Astrocyte of the spinal cord (primary cell): ENCODE measurements around the gene TMEM54.

Source experiments
- DNase-seq: peaks from one replicate; pipeline ENCODE4 v3.0.0; 2011; ENCODE audit warnings: low read depth, low spot score
- H3K4me3 ChIP-seq: 2 replicates; pipeline ENCODE4 v1.5.1; 2011; ENCODE audit warnings: low read depth, mild to moderate bottlenecking, low read length, moderate library complexity
- CTCF ChIP-seq: IDR thresholded peaks from 2 replicates; pipeline ENCODE4 v1.5.1; 2012; ENCODE audit warnings: low read depth, mild to moderate bottlenecking, low read length, inconsistent platforms
- in situ Hi-C: cut with HindIII; loops from 2 replicates; pipeline ENCODE4 v1.10.0; 2017; ENCODE audit warnings: low sequenced_read_pairs

Gene TMEM54

GRCh38 chr1:32896451-32896850 is 4.7 kb downstream of the TMEM54 start:
- no peak for TF ChIP-seq CTCF
- H3K4me3 ChIP-seq, result no peak overlapping the region
- in situ Hi-C loops, result no loop called here
- no peak for DNase-seq

DNA sequence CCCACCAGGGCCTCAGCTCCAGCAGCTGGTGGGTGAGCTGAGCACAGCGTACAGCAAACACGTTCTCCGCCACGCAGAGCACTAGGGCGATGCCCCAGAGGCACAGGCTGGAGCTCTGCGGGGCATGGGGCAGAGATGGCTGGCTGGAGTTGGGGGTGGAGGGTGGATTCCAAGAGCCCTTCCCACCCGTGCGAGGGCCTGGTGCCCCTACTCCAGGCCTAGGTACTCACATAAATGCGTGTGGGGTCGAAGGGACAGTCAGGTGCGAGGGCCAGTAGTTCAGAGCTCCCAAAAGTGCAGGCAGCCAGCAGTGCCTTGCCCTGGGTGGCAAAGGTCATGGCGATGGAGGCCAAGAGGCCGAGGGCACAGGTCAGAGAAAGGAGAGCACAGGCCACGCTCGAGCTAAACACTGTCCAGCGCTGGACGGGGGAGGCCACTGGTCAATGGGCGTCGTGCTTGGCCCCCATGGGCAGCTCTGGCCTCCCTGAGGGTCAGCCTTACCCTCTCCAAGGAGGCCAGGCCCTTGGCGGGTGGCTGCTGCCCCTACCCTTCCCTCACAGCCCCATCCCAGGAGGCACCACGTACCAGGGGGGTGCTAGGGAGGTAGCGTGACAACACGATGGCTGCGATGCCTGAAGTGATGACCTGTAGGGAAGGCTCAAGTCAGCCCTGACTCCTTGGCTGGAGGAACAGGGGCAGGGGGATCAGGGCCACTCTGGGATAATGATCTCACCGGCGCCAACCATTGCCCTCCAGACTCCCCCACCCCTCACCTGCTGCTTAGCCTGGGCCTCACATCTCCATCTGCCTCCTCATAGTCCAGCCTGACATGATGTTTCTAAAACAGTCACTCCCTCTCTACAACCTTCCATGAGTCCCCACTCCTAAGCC is 5.6 kb downstream of the TMEM54 start:
- no peak overlapping the region for H3K4me3 ChIP-seq
- in situ Hi-C loops, result no loop called here
- no peak for TF ChIP-seq CTCF
- no peak for DNase-seq

DNA sequence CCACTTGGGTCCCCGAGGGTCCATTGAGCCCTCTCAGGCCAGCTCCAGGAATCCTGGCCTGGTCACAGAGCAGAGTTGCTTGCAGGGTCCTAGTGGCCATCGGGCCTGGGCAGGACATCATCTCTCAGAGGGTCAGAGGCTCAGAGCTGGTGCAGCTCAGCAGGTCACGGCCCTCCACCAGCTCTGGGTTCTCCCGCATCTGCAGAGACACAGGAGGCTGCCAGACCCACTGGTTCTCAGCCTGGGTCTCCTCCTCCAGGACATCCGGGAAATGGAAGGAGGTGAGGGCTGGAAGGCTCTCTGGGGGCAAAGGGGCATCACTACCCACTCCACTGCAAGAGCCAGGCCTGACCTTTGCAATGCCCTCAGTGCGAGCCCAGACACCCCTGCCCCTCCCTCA is 6.5 kb downstream of the TMEM54 start:
- no peak for DNase-seq
- no peak overlapping the region for H3K4me3 ChIP-seq
- no peak for TF ChIP-seq CTCF
- in situ Hi-C loops, result no loop called here

GRCh38 chr1:32894019-32894600 is 7.1 kb downstream of the TMEM54 start:
- H3K4me3 ChIP-seq, result no peak overlapping the region
- in situ Hi-C loops, result no loop called here
- TF ChIP-seq CTCF, result no peak
- DNase-seq, result no peak

DNA sequence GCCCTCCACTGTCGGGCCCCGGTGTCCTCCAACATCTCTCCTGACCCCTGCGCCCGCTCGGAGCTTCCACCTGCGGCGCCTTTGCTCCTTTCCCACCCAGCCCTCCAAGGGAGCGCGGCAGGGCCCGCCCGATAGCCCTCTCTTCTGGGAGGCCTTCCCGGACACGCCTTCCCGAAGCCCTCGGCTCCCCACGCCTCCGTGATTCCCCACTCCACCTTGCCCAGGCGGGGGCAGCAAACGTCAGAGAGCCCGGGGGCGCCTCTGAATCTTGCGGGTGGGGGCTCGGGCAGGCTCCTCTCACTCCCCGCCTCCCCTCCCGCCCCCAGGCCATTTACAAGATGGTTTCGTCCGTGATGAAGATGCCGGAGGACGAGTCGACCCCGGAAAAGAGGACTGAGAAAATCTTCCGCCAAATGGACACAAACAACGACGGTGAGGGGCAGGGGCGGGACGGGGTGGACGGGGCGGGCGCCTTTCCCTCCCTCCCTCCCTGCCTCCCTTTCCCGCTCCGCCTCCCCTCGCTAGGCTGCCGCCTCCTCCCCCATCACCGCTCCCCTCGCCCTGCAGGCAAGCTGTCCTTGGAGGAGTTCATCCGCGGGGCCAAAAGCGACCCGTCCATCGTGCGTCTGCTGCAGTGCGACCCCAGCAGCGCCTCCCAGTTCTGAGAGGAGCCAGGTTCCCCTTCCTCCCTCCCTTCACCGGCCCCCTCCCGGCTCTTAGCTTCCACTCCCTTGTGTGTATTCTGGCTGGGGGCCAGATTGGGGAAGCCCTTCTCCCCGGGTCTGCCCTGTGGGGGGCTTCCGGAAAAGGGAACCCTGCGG is 7.8 kb downstream of the TMEM54 start:
- H3K4me3 ChIP-seq, result peak overlapping the region; percentile 42
- peak; percentile 12 for DNase-seq

More for the DNA sequence above, 7.8 kb downstream of the TMEM54 start:
- in situ Hi-C loops, result no loop called here
- peak; percentile 31 for TF ChIP-seq CTCF
